HEK293 (cell line): ENCODE measurements around the gene PHKG2.

Experiments used
- CTCF ChIA-PET: fragments of 350-600 bp; formaldehyde crosslinking; extraction: SDS; loops from one replicate; lab custom pipeline; 2021; ENCODE audit warnings: antibody characterized with exemption; lab: Yijun Ruan, JAX
- POLR2A ChIA-PET: fragments of 300-600 bp; formaldehyde crosslinking; extraction: SDS; loops from one replicate; lab custom pipeline; 2020; ENCODE audit warnings: antibody characterized with exemption, inconsistent platforms; lab: Yijun Ruan, JAX
- H3K27ac ChIP-seq: fragments of 200-500 bp; sonication (Bioruptor generic); 2 replicates; pipeline ENCODE4 v1.5.1; 2014; ENCODE audit warnings: low read depth, low read length, control low read depth, inconsistent platforms; ENCODE audit errors: extremely low read depth
- H3K36me3 ChIP-seq, 2 experiments: fragments of 200-500 bp in 1 of 2; sonication (Bioruptor generic) in 1 of 2; 1 replicate in 1 of 2; 2 replicates in 1 of 2; pipeline ENCODE4 v1.5.1; 2014 to 2017; ENCODE audit warnings: inconsistent platforms in 2 of 2, low read length in 2 of 2; ENCODE audit not compliant: control insufficient read depth in 2 of 2, insufficient read depth in 1 of 2
- H3K4me1 ChIP-seq: fragments of 200-500 bp; sonication (Bioruptor generic); 2 replicates; pipeline ENCODE4 v1.5.1; 2014; ENCODE audit warnings: mild to moderate bottlenecking, low read length, inconsistent platforms; ENCODE audit not compliant: control insufficient read depth, insufficient read depth
- H3K4me3 ChIP-seq: 2 replicates; pipeline ENCODE4 v1.5.1; 2011; ENCODE audit warnings: low read depth, mild to moderate bottlenecking, control low read depth, low read length, moderate library complexity
- H3K9me3 ChIP-seq: fragments of 200-500 bp; sonication (Bioruptor generic); 2 replicates; pipeline ENCODE4 v1.5.1; 2014; ENCODE audit warnings: low read depth, low read length, inconsistent platforms; ENCODE audit not compliant: control insufficient read depth, insufficient read depth
- EGR2 ChIP-seq: fragments of 450-650 bp; formaldehyde crosslinking; IDR thresholded peaks from 2 replicates; pipeline ENCODE4 v1.5.1; 2016; ENCODE audit warnings: low read depth, missing biosample characterization, missing genetic modification characterization
- PRDM10 ChIP-seq: fragments of 450-650 bp; formaldehyde crosslinking; IDR thresholded peaks from 2 replicates; pipeline ENCODE4 v1.5.1; 2016; ENCODE audit warnings: missing biosample characterization, missing genetic modification characterization
- REPIN1 ChIP-seq: fragments of 450-650 bp; formaldehyde crosslinking; IDR thresholded peaks from 2 replicates; pipeline ENCODE4 v1.5.1; 2017; ENCODE audit warnings: missing biosample characterization, missing genetic modification characterization, low read depth
- SCRT1 ChIP-seq: fragments of 450-650 bp; formaldehyde crosslinking; IDR thresholded peaks from 2 replicates; pipeline ENCODE4 v1.5.1; 2016; ENCODE audit warnings: missing biosample characterization, missing genetic modification characterization, borderline replicate concordance
- ZBTB6 ChIP-seq: fragments of 450-650 bp; formaldehyde crosslinking; IDR thresholded peaks from 2 replicates; pipeline ENCODE4 v1.5.1; 2017; ENCODE audit warnings: missing biosample characterization, missing genetic modification characterization
- ZNF423 ChIP-seq: fragments of 450-650 bp; formaldehyde crosslinking; IDR thresholded peaks from 2 replicates; pipeline ENCODE4 v1.5.1; 2016; ENCODE audit warnings: missing biosample characterization, missing genetic modification characterization
- ZNF701 ChIP-seq: fragments of 450-650 bp; formaldehyde crosslinking; IDR thresholded peaks from 2 replicates; pipeline ENCODE4 v1.5.1; 2016; ENCODE audit warnings: missing biosample characterization, missing genetic modification characterization
- ZNF776 ChIP-seq: fragments of 450-650 bp; formaldehyde crosslinking; IDR thresholded peaks from 2 replicates; pipeline ENCODE4 v1.5.0; 2017; ENCODE audit warnings: missing biosample characterization, missing genetic modification characterization, borderline replicate concordance
- TF ChIP-seq, protein P1 (sequence below): fragments of 450-650 bp; formaldehyde crosslinking; IDR thresholded peaks from 2 replicates; pipeline ENCODE4 v1.5.1; 2017; ENCODE audit warnings: missing biosample characterization, missing genetic modification characterization
- TF ChIP-seq, protein P2 (sequence below): fragments of 450-650 bp; IDR thresholded peaks from 2 replicates; pipeline ENCODE4 v1.5.1; 2018; ENCODE audit warnings: missing biosample characterization, missing genetic modification characterization

PHKG2 gene

DNA sequence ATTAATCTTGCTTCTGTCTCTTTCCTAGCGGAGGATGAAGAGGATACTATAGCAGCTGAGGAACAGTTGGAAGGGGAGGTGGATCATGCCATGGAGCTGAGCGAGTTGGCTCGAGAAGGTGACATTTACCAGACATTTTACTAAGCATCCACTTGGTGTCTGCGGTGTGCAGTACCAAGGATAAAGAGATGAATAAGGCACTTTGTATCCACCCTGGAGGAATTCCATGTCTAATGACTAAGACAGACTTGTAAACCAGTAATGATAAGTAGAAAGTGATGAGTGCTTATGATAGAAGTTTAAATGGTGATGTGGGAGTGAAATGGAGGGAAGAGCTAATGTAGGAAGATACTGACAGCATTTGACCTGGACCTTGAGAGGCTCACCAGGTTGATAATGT, 37.3 kb upstream of the PHKG2 start:
- POLR2A ChIA-PET: interaction anchor here (0.5 to 3.8 kb wide), 3 partner anchors 25 to 94 kb away, joined by 3 to 14 read pairs (median 3); partner anchors contain the start of gene PHKG2
- Histone ChIP-seq H3K27ac (no peak overlapping the region), H3K36me3 (peaks cover 84 to 97% of the 10 kb centered on the region in 2 experiments), H3K4me3 (no peak overlapping the region), H3K9me3 (no peaks in the 10 kb centered on the region), H3K4me1 (no peaks in the 10 kb centered on the region)
- TF ChIP-seq ZNF423: no peak
- TF ChIP-seq ZNF776 (tag by site-specific recombination): no peak
- no peak for TF ChIP-seq EGR2 (tag by site-specific recombination)
- TF ChIP-seq ZNF701: no peak
- TF ChIP-seq SCRT1: no peak
- CTCF ChIA-PET: interaction anchor here (1.1 kb wide), 1 partner anchor 12 kb away, joined by 3 read pairs; no protein-coding TSS in a partner anchor

DNA sequence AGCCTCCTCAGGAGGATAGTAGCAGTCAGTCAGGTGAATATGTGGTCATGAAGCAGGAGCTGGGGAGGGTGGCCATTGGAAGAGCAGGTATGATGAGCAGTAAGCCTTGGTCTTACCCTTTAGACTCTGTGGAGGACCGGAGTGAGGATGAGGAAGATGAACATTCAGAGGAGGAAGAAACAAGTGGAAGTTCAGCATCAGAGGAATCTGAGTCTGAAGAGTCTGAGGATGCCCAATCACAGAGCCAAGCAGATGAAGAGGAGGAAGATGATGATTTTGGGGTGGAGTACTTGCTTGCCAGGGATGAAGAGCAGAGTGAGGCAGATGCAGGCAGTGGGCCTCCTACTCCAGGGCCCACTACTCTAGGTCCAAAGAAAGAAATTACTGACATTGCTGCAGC, 36.5 kb upstream of the PHKG2 start:
- CTCF ChIA-PET: interaction anchor here (1.1 kb wide), 1 partner anchor 11 kb away, joined by 3 read pairs; no protein-coding TSS in a partner anchor
- no peak overlapping the region for H3K4me3 ChIP-seq
- POLR2A ChIA-PET: interaction anchor here (0.5 to 3.8 kb wide), 2 partner anchors 25 to 36 kb away, joined by 3 to 14 read pairs; partner anchors contain the start of gene PHKG2

DNA sequence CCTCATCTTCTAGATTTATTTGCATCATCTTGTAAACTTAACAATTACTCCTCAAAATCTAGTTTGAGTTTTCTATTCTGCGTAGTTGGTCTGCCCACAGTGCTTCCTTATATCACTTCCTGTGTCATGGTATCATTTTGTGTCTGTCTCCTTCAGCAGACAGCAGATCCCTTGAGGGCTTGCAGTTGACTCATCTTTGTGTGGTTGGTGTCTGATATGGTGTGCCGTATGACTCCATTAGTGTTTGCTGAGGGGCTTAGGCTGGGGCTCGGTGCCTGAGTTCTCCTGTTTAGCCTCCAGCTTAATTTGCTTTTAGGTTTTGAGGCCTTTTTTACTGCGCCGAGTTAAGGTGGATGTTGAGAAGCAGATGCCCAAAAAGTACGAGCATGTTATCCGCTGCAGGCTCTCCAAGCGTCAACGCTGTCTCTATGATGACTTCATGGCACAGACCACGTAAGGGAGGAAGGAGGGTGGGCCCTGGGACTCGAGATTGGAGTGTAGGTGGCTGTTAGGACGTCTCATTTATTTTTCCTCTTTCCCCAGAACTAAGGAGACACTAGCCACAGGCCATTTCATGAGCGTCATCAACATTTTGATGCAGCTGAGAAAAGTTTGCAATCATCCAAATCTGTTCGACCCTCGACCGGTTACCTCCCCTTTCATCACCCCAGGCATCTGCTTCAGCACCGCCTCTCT, 32.3 kb upstream of the PHKG2 start:
- Histone ChIP-seq H3K36me3 (peaks cover 82 to 93% of the 10 kb centered on the region in 2 experiments), H3K4me3 (no peak overlapping the region), H3K9me3 (no peaks in the 10 kb centered on the region), H3K27ac (no peak overlapping the region), H3K4me1 (no peaks in the 10 kb centered on the region)
- CTCF ChIA-PET: interaction anchor here (0.6 to 0.9 kb wide), 2 partner anchors 21 to 306 kb away, joined by 4 read pairs; no protein-coding TSS in a partner anchor
- POLR2A ChIA-PET: interaction anchor here (0.7 kb wide), 1 partner anchor 45 kb away, joined by 3 read pairs; no protein-coding TSS in a partner anchor
- peak; percentile 61 for TF ChIP-seq PRDM10 (tag by site-specific recombination)
- TF ChIP-seq, protein P1, sequence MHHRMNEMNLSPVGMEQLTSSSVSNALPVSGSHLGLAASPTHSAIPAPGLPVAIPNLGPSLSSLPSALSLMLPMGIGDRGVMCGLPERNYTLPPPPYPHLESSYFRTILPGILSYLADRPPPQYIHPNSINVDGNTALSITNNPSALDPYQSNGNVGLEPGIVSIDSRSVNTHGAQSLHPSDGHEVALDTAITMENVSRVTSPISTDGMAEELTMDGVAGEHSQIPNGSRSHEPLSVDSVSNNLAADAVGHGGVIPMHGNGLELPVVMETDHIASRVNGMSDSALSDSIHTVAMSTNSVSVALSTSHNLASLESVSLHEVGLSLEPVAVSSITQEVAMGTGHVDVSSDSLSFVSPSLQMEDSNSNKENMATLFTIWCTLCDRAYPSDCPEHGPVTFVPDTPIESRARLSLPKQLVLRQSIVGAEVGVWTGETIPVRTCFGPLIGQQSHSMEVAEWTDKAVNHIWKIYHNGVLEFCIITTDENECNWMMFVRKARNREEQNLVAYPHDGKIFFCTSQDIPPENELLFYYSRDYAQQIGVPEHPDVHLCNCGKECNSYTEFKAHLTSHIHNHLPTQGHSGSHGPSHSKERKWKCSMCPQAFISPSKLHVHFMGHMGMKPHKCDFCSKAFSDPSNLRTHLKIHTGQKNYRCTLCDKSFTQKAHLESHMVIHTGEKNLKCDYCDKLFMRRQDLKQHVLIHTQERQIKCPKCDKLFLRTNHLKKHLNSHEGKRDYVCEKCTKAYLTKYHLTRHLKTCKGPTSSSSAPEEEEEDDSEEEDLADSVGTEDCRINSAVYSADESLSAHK (tag by site-specific recombination): no peak

More for the DNA sequence above, 36.5 kb upstream of the PHKG2 start:
- H3K36me3 ChIP-seq: peaks cover 81 to 97% of the 10 kb centered on the region in 2 experiments
- TF ChIP-seq REPIN1 (tag by site-specific recombination) (no peak), ZBTB6 (no peak)
- TF ChIP-seq, protein P2, sequence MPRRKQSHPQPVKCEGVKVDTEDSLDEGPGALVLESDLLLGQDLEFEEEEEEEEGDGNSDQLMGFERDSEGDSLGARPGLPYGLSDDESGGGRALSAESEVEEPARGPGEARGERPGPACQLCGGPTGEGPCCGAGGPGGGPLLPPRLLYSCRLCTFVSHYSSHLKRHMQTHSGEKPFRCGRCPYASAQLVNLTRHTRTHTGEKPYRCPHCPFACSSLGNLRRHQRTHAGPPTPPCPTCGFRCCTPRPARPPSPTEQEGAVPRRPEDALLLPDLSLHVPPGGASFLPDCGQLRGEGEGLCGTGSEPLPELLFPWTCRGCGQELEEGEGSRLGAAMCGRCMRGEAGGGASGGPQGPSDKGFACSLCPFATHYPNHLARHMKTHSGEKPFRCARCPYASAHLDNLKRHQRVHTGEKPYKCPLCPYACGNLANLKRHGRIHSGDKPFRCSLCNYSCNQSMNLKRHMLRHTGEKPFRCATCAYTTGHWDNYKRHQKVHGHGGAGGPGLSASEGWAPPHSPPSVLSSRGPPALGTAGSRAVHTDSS (tag by site-specific recombination): peak; percentile 92
- no peak overlapping the region for H3K27ac ChIP-seq
- H3K4me1 ChIP-seq: no peaks in the 10 kb centered on the region
- H3K9me3 ChIP-seq: no peaks in the 10 kb centered on the region
